Hematopoietic multipotent progenitor cell treated with erythropoietin and hydrocortisone succinate and interleukin-3 and kit ligand, for 8 days (in vitro differentiated cells): ENCODE results near the gene CACHD1.

ENCODE experiments used
- DNase-seq: peaks from one replicate; pipeline ENCODE4 v3.0.0-alpha.2; 2015

The CACHD1 gene

DNA sequence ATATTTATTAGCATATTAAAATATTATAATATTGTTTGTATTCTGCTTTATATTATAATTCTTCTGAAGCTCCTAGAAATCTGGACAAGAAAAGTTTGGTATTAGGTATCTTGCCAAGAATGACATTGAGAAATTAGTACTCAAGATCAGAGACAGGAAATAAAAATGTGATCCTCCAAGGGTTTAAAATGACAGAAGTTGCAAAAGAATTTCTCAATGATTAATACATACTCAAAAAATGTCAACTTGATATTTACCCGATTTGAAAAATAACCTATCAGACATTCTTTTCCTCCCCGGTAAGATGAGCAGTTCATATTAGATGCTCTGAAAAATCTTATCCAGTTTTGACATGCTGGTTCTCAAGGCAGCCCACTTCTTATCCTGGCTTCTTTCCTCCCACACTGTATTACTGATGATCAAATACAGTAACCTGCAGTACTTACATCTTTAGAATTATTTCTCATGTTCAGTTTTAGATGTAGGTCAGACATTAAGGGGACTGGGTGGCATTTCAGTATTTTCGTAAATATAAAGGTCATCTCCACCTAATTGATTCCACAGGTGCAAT is 55.3 kb downstream of the CACHD1 start:
- DNase-seq = no peak

DNA sequence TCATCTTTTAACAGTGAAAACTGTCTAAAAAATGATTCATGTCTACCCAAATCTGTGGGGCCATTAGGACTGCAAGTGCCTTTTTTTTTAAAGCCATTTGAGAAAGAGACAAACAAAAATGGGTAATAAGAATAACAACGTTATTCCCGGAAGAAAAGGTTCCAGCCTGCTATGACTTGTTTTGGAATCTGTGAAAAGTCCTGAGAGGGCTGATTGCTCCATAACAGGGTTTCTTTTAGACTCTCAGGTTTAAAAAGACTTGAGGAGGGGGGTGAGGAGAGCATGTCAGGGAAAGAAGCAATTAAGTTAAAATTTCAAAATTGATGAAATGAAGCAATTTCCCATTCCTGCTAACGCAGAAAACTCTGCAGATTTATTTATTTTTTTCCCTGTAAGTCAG is 56.4 kb downstream of the CACHD1 start:
- DNase-seq = no peak

GRCh38 chr1:64527165-64527564 is 57.2 kb downstream of the CACHD1 start:
- no peak for DNase-seq

GRCh38 chr1:64527786-64528185 is 57.9 kb downstream of the CACHD1 start:
- no peak for DNase-seq

DNA sequence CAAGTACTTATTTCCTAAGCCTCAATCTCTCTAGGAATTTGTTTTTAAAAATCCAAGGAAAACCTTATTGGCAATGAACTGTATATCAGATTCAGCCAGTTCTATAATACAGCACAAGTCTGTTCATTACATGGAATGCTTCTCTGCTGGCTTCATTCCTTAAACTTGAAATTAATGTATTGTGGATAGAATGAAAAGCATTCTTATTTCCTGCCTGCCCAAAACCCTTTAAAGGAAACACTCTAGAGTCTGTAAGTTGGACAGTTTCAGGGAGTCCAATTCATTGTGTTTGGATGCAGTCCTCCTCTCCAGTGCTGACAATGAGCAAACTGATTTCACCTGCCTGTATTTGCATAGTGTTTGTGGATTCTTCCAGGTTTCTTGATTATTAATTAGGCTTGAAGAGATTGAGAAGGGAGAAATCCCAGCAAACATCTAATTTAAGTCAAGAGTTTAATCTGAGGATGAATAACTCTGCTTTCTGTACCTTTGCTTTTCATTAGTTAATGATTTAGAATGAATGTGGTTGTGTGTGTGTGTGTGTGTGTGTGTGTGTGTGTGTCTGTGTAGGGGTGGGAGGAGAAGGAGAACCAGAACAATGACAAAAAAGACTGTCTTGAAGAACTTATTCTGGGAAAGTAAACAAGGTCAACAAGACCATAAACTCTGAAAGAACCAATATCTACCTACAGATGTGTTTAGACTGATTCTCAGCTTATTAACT is 61.2 kb downstream of the CACHD1 start:
- DNase-seq = no peak

GRCh38 chr1:64532646-64533045 is 62.7 kb downstream of the CACHD1 start:
- DNase-seq = no peak

DNA sequence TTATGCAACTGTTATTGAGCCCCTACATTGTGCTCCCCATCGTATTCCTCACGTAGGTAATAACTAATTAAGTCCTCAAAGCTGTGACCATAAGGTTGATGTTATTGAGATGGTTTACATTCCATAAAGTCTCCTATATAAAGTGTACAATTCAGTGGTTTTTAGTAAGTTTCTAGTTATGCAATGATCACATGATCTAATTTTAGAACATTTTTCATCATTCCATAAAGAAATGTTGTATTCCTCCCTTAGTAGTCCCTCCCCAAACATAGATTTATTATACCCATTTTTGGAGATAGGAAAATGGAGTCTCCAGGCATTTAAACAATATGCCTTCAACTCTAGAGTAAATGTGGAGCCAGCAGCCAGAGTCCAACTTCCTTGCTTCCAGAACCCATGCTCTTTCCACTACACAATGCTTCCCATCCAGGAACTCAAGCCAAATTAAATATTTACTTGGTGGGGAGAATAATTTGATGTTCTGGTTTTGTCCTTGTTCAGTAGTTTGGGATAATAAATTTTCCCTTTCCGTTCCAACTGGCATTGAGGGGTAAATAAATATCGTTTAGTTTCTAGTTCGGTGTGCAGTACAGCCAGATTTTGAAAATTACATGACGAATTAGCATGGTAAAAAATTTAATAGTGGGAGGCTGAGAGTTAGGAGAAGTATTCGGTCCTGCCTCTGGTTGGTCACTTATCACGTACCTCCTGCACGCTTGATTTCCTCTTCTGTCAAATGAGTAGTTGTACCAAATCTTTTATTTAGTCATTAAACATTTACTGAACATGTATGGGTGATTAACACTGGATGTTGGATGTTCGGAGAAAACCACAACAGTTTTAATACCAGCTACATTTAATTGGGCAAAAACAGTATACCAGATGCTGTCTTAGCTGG is 66.3 kb downstream of the CACHD1 start:
- no peak for DNase-seq

DNA sequence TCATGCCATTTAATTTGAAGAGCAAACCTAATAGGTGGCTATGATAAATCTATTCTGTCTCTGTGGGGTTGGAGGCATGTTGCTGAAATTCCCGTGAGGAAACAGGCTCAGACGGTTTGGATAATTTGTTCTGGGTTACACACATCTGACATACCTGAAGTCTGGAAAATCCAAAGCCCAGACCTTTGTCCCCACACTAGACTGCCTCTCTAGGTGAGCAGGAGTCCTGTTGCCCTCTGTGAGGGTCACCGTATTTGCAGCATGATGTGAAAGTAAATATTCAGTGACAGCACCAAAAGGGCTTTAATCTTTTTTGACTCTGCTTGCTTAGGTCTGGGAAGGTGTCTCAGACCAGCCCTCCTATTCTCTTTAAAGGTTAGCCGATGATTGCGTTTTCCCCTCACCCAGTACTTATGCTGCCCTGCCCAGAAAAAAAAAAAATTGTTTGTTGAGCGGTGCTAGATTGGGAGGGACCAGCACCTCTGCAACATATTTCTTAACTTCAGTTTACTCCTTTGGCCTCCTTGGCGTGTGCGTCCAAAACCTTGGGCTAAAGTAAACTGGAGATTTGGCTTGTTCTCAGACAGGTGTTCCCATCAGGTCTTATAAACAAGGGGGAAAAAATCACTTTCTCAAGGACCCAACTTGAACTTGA is 67.0 kb downstream of the CACHD1 start:
- no peak for DNase-seq

- no peak for DNase-seq
Measured at GRCh38 chr1:64537942-64538341, 68.0 kb downstream of the CACHD1 start.

GRCh38 chr1:64538389-64538788 is 68.5 kb downstream of the CACHD1 start:
- no peak for DNase-seq

DNA sequence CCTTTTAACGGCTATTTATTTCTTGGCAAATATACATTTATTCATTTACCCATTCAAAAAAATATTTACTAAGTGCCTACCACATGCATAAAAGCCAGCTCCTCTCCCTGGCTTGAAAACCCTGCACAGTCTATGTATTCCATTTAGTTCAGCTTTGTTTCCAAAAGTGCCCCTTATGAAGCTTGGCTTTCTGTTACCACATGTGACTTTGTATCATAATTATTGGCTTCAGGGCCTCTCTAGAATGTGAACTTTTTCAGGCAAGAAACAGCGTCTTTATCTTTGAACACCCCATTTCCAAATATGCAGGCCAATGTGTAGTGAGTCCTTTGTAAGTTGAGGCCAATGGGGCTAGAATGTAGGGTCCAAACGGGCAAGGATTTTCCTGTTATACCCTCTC is 69.4 kb downstream of the CACHD1 start:
- DNase-seq = no peak

- DNase-seq = no peak
Measured at GRCh38 chr1:64539781-64540218, 69.9 kb downstream of the CACHD1 start.

DNA sequence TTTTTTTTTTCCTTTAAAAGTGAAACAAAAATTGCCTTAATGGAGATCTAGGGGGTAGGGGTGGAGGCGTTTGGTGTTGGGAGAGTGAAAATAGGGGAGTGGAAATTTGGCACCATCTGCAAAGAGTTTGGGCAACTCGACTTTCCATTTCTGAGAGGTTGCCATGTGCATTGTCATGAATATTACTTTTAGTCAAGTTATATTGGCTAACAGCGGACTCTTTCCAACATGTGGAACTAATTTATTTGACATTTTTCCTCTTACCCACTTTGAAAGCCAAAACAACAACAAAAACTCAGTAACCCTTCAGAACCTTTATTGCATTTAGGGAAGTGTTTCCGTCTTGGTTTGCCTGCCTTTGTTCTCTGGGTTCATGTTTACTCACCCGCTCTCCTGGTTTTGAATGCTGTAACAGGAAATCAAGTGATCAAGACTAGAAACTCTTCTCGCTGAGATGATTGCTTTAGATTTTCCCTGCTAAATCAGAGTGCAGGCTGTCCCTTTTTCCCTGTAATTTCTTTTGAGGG is 70.4 kb downstream of the CACHD1 start:
- no peak for DNase-seq

- no peak for DNase-seq
Measured at GRCh38 chr1:64542118-64542517, 72.2 kb downstream of the CACHD1 start.

- DNase-seq = no peak
Measured at GRCh38 chr1:64543831-64544230, 73.9 kb downstream of the CACHD1 start.

DNA sequence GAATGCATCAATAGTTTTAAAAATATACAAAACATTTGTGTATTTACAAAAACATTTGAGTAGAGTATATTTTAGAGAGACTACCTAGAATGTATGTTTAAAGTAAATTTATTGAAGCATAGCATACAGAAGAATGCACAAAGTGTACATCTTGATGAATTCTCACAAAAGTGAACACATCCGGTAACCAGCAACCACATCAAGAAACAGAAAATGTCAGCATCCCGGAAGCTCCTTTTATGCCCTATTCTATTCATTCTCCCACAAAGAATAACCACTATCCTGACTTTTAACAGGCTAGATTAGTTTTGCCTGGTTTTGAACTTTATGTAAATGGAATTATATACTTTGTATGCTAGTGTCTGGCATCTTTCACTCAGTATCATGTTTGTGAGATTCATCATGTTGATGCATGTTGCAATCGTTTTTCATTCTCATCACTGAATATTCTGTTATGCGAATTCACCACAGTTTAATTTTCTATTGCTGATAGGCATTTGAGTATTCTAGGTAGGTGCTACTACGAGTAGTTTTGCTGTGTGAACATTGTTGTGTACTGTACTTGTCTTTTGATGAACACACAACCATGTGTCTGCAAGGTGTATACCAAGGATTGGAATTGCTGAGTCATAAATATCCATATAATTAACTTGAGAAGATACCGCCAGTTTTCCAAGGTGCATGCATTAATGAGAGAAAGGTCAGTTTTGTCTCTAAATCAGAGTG is 75.4 kb downstream of the CACHD1 start:
- no peak for DNase-seq

DNA sequence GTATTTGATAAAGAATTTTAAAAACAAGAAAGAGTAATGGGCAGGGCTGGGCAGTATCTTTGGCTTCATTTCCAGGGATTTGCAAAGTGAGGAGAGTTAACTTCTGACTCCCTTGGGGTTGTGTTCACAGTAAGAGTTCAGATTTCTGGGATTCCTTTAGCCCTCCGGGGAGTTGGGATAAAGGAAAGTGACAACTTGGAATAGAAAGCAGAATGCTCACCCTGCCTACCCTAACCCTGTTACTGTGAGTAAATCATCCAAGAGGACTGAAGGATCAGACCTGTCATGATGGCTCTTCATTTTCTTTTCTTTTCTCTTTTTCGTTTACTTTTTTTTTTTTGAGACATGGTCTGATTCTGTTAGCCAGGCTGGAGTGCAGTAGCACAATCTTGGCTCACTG is 76.1 kb downstream of the CACHD1 start:
- DNase-seq = no peak

DNA sequence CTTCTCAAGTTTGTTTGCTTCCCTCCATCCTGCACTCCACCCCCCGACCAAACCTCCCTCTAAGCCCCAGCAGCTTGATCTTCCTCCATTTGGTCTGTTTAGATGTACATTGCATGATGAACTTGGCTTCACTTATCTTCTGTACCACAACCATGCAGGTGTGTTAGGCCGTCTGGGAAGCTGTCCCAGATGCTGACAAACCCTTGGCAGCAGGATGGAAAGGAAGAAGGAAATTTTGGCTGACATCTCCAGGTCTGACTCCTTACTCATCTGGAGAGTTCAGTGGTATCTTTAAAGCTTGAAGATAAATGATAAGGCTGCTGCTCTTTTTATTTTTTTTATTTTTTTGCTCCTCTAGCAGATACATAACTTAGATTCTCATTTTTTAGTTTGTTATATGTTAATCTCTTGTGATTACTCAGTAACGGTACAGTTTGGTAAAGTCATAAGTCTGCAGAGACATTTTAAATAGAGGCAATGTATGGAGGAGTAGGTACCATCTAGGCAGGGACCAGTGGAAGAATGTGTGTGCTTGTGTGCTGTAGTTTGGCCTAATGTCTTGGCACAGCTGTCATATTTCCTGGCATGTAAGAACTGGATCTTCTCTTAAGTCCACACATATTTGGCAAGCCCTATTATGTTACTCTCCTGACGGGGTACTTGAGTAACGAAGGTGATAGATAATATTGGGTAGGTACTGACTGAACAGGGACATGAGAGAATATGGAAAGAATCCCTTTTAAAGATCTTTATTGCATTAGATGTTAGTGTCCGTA is 79.7 kb downstream of the CACHD1 start:
- no peak for DNase-seq

- DNase-seq = no peak
Measured at GRCh38 chr1:64550510-64550909, 80.6 kb downstream of the CACHD1 start.

DNA sequence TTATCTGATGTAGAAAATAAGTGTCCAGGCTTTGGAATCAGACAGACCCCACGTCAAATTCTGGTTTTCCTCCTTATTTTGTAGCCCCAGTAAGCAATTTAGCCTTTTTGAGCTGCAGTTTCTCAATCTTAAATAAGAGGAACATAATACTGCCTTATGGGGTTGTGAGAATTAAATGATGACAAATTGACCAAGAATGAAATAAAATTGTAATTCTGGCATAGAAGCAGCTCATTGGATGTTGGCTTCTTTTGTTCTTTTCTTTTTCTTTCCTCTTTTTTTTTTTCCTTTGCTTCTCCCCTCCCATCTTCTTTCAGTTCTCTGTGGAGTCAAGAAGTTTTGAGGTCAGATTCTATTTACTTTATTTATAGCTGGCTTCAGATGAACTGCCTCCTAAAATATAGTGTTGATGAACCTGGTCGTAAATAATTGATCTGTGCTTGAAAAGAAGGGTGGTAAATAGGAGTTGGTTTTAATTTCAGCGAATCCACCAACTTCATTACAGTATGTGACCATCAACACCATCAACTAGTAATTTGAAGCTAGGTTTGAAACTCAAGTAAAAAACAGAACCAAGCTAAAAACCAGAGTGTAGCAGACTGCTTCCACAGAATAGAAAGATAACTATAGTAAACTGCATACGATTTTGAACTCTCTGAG is 81.1 kb downstream of the CACHD1 start:
- no peak for DNase-seq

- peak; percentile 9 for DNase-seq
Measured at GRCh38 chr1:64553285-64553684, 83.4 kb downstream of the CACHD1 start.
